ENCODE measurements around the gene NBEA. TPM values are rescaled to one million over a fixed set of nuclear protein-coding genes. Genes with fewer than 3 reads are reported as not detected.

NBEA gene
- total RNA-seq, 1 donor from 2014 or later, result 0.27 TPM

DNA sequence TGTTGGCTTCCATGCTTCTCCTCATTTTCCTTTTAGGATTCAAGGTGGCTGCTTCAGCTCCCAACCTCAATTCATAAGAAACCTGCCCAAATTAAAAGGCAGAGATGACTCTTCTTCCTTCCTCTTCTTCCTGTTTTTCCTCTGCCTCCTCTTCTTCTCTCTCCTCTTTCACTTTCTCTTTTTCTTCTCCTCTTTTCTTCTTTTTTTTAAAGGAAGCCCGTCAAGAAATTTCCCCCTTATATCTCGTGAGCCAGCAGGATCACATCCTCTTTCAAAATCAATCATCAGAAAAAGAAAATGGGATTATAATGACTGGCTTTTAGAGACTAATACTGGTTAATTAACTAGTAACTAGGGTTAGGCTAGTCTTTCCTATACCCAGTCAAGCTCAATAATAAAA is 220.3 kb downstream of the NBEA start:
- intact Hi-C loops (cut with micrococcal nuclease), result loop anchor here (5.0 to 10.0 kb wide), 2 partner anchors 1440 to 1938 kb away; no protein-coding TSS in a partner anchor

DNA sequence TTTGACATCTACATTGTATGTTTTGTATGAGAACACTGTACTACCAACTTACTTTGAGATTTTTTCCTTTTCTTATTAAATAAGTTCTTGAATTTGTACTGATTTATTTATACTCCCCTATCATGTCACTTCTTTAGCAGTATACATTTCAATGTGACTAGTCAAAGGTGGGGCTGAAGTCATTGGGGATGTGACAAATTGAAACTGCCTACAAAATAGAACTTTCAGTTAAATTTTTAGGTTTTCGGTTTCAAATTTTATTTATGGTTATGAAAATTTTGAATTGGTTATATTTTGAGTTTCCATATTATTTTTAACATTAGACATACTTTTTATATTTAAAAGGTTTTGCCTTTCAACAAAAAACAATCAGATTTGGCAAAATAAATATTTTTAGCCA is 221.6 kb downstream of the NBEA start:
- intact Hi-C loops (cut with micrococcal nuclease), result loop anchor here (1.0 to 10.0 kb wide), 4 partner anchors 1232 to 1939 kb away; no protein-coding TSS in a partner anchor

GRCh38 chr13:35164324-35164932 is 222.4 kb downstream of the NBEA start:
- intact Hi-C loops (cut with micrococcal nuclease), result loop anchor here (1.0 to 10.0 kb wide), 4 partner anchors 1233 to 1940 kb away; no protein-coding TSS in a partner anchor

DNA sequence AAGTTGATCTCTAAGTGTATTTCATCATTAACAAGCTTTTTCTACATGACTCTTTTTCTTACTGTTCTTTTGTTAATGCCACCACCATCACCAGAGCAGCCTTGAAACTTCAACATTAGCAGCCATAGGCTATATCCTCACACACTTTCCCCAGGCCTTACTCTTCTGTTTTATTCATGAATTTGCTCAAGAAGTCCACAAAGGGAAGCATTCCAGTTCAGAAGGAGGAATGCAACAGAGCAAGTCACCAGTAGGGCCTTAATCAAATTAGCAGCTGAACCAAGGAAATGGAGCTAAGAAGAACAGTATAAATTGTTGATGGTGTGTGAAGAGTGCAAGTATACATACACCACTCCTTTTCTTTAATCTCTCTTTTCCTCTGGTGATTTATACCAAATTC is 223.1 kb downstream of the NBEA start:
- intact Hi-C loops (cut with micrococcal nuclease), result loop anchor here (2.0 to 10.0 kb wide), 2 partner anchors 1622 to 1940 kb away; no protein-coding TSS in a partner anchor

- intact Hi-C loops (cut with micrococcal nuclease), result no loop called here
Measured at GRCh38 chr13:35179494-35179893, 237.4 kb downstream of the NBEA start.

DNA sequence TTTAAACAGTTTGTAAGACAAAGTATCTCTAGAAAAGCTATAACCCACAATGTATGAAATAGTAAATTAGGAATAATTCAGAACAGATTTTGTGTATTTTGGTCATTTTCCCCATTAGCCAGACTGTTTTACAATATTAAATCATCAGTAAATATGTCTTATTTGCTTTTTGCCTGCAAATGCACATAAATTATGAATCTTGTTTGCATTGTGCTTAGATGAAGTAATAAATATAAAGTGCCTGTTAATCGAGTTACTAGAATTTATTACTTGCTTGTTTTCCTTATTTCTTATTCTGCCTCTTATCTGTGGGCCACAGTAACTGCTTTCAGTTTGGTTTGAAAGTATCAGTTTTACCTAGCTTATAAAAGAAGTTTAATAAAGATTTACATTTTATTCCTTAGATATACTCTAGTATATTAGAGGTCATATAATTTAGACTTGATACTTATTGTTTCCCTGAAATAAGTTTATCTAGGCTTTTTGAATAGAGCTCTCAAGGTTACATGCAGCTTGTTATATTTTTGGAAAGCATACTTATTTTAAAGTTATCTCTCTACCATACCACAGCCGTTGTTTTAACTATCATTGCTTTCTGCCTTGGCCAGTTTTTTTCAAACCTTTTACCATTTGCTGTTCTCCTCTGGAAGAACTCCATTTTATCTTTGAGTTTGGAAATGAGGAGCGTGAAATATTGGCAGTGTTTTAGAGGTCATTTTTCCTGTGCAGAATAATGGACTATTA is 238.0 kb downstream of the NBEA start:
- intact Hi-C loops (cut with micrococcal nuclease), result no loop called here

DNA sequence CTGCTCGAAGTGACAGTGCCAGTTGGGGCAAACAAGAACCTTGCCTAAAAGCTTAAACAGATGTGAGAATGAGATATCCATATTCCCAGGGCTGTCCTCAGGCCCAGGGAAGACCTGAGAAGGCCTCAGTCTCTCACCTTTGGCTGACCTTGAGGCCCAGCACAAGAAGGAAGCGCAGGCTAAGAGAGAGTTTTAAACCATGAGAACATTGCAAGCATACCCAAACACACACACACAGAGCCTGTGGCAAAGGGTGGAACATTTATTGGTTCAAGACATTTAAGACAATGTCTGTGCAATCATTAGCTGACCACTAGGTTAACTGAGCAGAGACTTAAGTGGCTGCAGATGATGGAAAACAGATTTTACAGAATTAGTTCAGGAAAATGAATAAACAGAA is 248.2 kb downstream of the NBEA start:
- intact Hi-C loops (cut with micrococcal nuclease), result no loop called here

DNA sequence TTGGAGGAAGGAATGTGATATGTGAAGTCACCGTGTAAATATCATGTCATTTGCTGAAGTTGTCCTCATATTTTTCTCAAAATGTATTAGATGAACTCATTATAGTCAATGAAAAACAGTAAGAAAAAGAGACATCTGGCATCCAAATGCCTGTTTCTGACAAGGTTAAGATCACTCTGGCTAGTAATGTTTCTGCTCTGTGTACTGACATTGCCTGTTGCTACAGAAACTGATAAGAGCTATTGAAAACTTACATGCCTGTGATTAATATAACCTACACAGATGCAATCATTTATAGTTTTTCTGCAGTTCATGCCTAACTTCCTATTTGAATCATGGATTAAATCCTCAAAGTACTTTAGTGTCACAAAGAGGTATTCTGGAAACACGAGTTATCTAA is 249.8 kb downstream of the NBEA start:
- intact Hi-C loops (cut with micrococcal nuclease), result no loop called here

DNA sequence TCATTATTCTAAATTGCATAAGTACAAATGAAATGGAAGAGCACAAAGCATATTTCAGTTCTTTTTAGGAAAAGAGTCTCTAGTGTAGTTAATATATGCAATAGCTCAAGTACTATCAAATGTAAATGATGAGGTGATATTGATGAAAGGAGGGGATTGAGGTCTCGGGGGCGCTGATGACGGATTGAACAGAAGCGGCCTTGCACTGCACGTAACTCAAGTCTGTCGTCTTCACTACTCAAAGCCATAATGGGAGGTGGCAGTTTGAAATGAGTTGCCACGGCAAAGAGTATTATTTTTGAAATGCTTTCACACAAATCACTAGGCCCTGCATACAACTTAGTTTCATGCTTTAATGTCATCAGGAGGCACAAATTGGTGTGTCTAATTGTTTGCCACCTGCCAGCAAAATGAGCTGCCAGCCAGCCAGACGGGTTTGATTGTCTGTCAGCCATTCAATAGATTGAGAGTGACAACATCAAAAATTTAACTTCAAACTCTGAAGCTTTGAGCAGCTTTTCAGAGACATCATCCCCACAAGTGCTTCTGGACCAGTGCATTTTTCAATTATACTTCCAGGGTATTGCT is 256.6 kb downstream of the NBEA start:
- intact Hi-C loops (cut with micrococcal nuclease), result no loop called here

DNA sequence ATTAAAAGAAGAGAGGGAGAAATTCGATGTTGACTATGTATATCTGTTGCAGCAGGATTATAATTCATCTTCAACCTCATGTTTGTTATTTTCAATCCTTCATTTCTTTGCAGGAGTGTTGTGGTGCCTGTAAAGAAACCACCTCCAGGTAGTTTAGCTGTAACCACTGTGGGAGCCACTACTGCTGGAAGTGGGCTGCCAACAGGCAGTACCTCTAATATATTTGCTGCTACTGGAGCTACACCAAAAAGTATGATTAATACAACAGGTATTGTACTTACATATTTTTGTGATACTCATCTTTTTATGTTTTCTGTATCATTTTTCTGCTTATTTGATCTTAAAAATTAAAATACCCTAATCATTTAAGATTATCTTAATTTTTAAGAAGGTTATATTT is 266.5 kb downstream of the NBEA start:
- intact Hi-C loops (cut with micrococcal nuclease), result no loop called here

GRCh38 chr13:35210261-35210660 is 268.2 kb downstream of the NBEA start:
- intact Hi-C loops (cut with micrococcal nuclease), result no loop called here

DNA sequence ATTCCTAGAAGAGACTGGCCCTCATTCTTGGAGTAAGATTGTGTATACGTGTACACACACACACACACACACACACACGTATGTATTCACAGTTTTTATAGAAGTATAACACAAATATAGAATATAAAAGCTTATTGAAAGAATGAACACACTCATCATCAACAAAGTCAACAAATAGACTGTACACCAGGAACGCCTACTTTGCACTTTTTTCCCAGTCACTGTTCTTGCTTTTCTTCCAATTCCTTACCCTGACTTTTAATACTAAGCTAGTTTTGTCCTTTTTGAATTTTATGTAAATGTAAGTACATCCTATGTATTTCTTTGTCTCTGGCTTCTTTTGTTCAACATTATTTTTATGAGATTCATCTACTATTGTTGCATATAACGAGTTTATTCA is 269.9 kb downstream of the NBEA start:
- intact Hi-C loops (cut with micrococcal nuclease), result no loop called here

- intact Hi-C loops (cut with micrococcal nuclease), result no loop called here
Measured at GRCh38 chr13:35213911-35214310, 271.8 kb downstream of the NBEA start.

DNA sequence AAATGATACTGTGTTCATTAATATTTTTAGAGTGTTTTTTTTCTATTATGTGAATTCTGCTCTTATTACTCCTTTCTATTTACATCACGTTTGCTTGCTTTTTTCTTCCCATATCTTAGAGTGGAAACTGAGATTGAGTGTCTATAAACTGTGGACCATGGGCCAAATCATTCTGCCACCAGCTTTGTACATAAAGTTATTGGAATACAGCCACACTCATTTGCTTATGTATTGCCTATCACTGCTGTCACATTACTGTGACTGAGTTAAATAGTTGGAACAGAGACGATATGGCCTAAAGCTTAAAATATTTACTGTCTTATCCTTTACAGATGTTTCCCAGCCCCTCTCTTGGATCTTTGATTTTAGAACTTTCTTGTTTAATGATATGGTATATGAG is 274.1 kb downstream of the NBEA start:
- intact Hi-C loops (cut with micrococcal nuclease), result no loop called here

GRCh38 chr13:35219021-35219420 is 277.0 kb downstream of the NBEA start:
- intact Hi-C loops (cut with micrococcal nuclease), result no loop called here

DNA sequence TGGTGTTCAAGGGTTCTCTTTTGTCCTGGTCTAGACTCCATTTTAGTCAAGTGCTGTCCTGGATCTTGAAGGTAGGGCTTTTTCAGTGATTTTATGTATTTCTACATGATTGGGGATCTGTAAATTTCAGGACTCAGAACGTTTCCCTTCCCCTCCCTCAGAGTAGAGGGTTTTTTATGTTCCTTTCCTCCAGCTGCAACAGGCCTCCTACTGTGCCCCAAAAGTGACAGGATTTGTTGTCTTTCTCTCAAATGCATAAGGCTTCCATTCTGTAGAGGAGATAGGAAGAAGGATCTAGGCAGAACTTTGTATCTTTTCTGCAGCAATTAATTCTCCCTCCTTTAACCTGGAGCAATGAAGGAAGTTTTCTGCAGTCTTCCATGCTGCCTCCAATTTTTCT is 283.1 kb downstream of the NBEA start:
- intact Hi-C loops (cut with micrococcal nuclease), result no loop called here

GRCh38 chr13:35225582-35225981 is 283.5 kb downstream of the NBEA start:
- intact Hi-C loops (cut with micrococcal nuclease), result no loop called here

- intact Hi-C loops (cut with micrococcal nuclease), result no loop called here
Measured at GRCh38 chr13:35228536-35228935, 286.5 kb downstream of the NBEA start.

DNA sequence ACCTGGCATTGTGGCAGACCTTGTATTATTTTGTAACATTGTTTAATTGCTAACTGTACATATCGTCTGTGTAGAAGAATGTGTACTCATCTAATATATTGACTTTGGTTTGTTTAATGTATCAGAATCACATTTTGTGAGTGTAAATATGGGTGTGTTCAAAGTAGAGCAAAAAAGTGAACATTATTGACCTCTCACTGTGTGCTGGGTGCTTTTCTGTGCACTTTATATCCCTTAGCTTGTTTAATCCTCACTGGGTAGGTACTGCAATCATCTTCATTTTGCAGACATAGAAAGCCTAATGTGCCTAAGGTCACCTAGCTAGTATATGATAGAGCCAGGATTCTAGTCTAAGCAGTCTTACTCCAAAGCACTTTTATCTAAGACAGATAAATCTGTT is 289.4 kb downstream of the NBEA start:
- intact Hi-C loops (cut with micrococcal nuclease), result no loop called here

DNA sequence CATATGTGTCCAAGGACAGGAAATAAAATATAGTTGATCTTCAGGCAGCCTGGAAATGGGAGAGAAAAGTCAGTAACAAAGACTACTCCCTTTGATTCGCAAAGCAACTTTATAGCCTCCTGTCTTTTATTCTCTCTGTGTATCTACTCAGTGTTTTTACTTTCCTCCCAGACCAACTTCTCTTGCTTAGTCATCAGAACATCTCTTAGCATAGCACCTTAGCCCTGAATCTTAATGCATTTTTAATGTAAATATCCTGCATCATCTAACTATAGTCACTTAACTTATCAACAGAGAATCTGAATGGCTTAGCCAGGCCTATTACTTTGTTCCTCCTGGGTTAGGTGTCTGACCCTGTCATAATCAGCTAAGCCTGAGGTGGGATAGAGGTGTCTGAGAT is 296.2 kb downstream of the NBEA start:
- intact Hi-C loops (cut with micrococcal nuclease), result no loop called here

DNA sequence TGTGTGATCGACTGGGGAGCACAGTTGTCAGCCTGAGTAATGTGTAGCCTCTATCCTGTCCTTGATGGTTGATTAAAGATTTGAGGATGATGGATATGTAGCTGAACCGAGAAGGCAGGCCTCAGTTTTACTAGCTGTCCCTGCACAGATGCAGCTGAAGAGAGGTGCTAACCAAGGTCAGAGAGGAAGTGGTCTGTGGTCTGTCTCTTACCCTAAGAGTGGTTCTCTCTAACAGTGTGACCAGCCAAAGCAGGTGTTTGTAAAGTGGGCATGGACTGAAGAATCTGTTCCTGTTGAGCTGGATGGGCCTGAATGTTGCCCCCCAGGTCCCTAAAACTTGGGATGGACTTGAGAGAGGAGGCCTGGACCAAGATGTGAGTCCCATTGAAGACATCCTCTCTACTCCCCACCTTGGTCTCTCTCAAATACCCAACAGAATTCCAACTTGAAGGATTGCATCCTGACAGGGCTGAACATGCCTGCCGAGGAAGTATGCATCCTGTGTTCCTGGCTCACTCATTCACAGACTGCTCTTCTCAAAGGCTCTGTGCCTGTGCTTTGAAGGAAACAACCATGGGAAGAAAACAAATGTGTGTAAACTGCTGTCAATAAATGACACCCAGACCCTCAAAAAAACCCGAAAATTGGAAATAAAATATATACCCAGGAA is 310.6 kb downstream of the NBEA start:
- intact Hi-C loops (cut with micrococcal nuclease), result no loop called here

GRCh38 chr13:35255241-35255640 is 313.2 kb downstream of the NBEA start:
- intact Hi-C loops (cut with micrococcal nuclease), result no loop called here

Data from T-helper 2 cell treated with Interferon-gamma antibody and Interleukin-4, amounts not matched to agents 100 ng/mL and 5 ng/mL, for 36 hours (primary cell).